ENCODE measurements around the gene SEMA3B.

GRCh38 chr3:50294492-50295403 is 25.8 kb downstream of the SEMA3B start:
- TF ChIP-seq GATA2 (IDR thresholded peaks at IDR 0.05; ENCODE audit: low read depth, low read length) (no peak), GATA3 (IDR thresholded peaks at IDR 0.05; ENCODE audit: low read depth, low read length) (no peak)

Measured in SH-SY5Y (cell line).